NCI-H774 (cell line): ENCODE data around the gene TMEM50B.
"Not testable (repeated sequence)": the region's sequence is repeated elsewhere in the genome, so short reads cannot be mapped to it uniquely, and the experiment has no call there.

ENCODE experiments used
- DNase-seq: peaks from one replicate; lab custom pipeline; 2025; lab: John Stamatoyannopoulos, UW

The TMEM50B gene

GRCh38 chr21:33428669-33429068, 51.1 kb downstream of the TMEM50B start:
- no peak for DNase-seq

- DNase-seq = no peak
These were observed 52.7 kb downstream of the TMEM50B start for GRCh38 chr21:33427051-33427450.

- DNase-seq = no peak
These were observed 53.9 kb downstream of the TMEM50B start for GRCh38 chr21:33425825-33426224.

- no peak for DNase-seq
These were observed 55.6 kb downstream of the TMEM50B start for GRCh38 chr21:33424214-33424613.

- no peak for DNase-seq
These were observed 57.9 kb downstream of the TMEM50B start for GRCh38 chr21:33421713-33422393.

GRCh38 chr21:33419538-33420123, 60.1 kb downstream of the TMEM50B start:
- no peak for DNase-seq

- no peak for DNase-seq
These were observed 61.1 kb downstream of the TMEM50B start for GRCh38 chr21:33418691-33419090.

GRCh38 chr21:33414926-33415325, 64.8 kb downstream of the TMEM50B start:
- no peak for DNase-seq

- DNase-seq = no peak
These were observed 65.7 kb downstream of the TMEM50B start for GRCh38 chr21:33414068-33414467.

GRCh38 chr21:33412832-33413519, 66.8 kb downstream of the TMEM50B start:
- DNase-seq = no peak

- not testable (repeated sequence) for DNase-seq
These were observed 67.3 kb downstream of the TMEM50B start for GRCh38 chr21:33412439-33412831.

- no peak for DNase-seq
These were observed 67.8 kb downstream of the TMEM50B start for GRCh38 chr21:33411949-33412430.

- no peak for DNase-seq
These were observed 73.3 kb downstream of the TMEM50B start for GRCh38 chr21:33406493-33406892.

GRCh38 chr21:33403786-33404585, 75.8 kb downstream of the TMEM50B start:
- no peak for DNase-seq

GRCh38 chr21:33403128-33403785, 76.5 kb downstream of the TMEM50B start, which contains the start of gene IFNGR2:
Gene IFNGR2 (plus strand): TSS chr21:33403413. CDS start chr21:33403544, 131 bp downstream.
- no peak for DNase-seq

- DNase-seq = no peak
These were observed 77.5 kb downstream of the TMEM50B start for GRCh38 chr21:33402001-33402979.

- no peak for DNase-seq
These were observed 78.2 kb downstream of the TMEM50B start for GRCh38 chr21:33401630-33401992.
